Activated naive CD4-positive, alpha-beta T cell treated with anti-CD3 and anti-CD28 coated beads for 36 hours (primary cell): ENCODE measurements around the gene USF2. TPM values are rescaled to one million over a fixed set of nuclear protein-coding genes. Genes with fewer than 3 reads are reported as not detected.

Experiments used
- CTCF ChIA-PET: fragments of 350-600 bp; sonication (Branson Sonifier 250); formaldehyde crosslinking; loops from one replicate; lab custom pipeline; 2021; ENCODE audit warnings: antibody characterized with exemption; lab: Charles Lee
- DNase-seq: peaks from one replicate; pipeline ENCODE4 v3.0.0-alpha.2; 2020
- H3K27ac Mint-ChIP-seq: one replicate; pipeline ENCODE4 v1.8.0; 2021; ENCODE audit warnings: mild to moderate bottlenecking, mixed read lengths
- H3K27me3 Mint-ChIP-seq: one replicate; pipeline ENCODE4 v1.8.0; 2021; ENCODE audit warnings: low read depth, mixed read lengths
- H3K36me3 Mint-ChIP-seq: one replicate; pipeline ENCODE4 v1.8.0; 2021; ENCODE audit warnings: low read depth, mixed read lengths
- H3K4me1 Mint-ChIP-seq: one replicate; pipeline ENCODE4 v1.8.0; 2021; ENCODE audit warnings: low read depth, mixed read lengths
- H3K4me3 Mint-ChIP-seq: one replicate; pipeline ENCODE4 v1.8.0; 2021; ENCODE audit warnings: mild to moderate bottlenecking, moderate library complexity, mixed read lengths
- H3K9me3 Mint-ChIP-seq: one replicate; pipeline ENCODE4 v1.8.0; 2021; ENCODE audit warnings: mixed read lengths
- intact Hi-C: fragments of 100-400 bp; cut with micrococcal nuclease; formaldehyde crosslinking; loops from one replicate; pipeline ENCODE4 v1.15.1; 2023
- total RNA-seq, 2 experiments: library from RNA; stranded (reverse); gene quantifications; one replicate each; pipeline ENCODE4 v1.2.3, GENCODE V29; 2021

Gene USF2
- total RNA-seq, 2 experiments from 2014 or later: 136 to 144 TPM

DNA sequence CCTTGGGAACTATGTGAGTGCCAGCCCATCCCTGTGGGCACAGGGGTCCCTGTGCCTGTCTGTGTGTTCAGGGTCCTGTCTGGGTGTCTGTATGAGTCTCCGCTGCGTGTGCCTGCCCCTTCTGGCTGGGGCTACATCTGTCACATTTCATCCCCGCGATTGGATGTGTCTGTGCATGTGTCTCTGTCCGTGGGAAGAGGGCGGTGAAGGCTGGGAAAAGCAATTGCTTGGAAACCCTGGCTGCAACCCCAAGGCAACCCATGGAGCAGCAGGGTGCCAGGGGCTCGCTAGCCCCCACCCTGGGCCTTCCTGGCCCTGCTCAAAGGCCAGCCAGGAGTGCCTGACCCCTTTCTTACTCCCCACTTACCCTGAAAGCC, 24.6 kb downstream of the USF2 start:
- no peaks in the 10 kb centered on the region for H3K36me3 Mint-ChIP-seq
- no peak for DNase-seq
- no peak overlapping the region for H3K4me3 Mint-ChIP-seq
- intact Hi-C loops: no loop called here
- H3K27me3 Mint-ChIP-seq: no peaks in the 10 kb centered on the region
- no peak overlapping the region for H3K27ac Mint-ChIP-seq
- H3K9me3 Mint-ChIP-seq: no peaks in the 10 kb centered on the region
- peaks cover 8% of the 10 kb centered on the region for H3K4me1 Mint-ChIP-seq
- CTCF ChIA-PET: no interaction called here

DNA sequence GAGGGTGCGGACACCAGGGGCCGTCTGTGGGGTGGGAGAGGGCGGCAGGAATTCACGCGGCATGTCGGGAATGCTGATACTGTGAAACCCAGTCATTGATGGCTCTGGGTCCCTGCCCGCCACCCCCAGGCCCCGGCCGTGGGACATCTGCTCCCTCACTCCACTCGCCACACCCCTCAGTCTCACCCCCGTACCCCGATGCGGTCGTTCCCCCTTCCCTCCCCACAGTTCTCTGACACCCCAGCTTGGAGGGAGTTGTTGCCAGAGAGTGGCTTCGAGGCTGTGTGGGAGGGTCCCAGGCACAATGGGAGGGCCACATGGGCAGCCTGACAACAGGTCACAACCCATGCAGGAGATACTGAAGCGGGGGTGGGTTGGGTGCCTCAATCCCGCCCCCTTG, 25.0 kb downstream of the USF2 start:
- peaks cover 8% of the 10 kb centered on the region for H3K4me1 Mint-ChIP-seq
- no peak overlapping the region for H3K27ac Mint-ChIP-seq
- no peak for DNase-seq
- no peaks in the 10 kb centered on the region for H3K27me3 Mint-ChIP-seq
- H3K9me3 Mint-ChIP-seq: no peaks in the 10 kb centered on the region
- H3K36me3 Mint-ChIP-seq: no peaks in the 10 kb centered on the region
- CTCF ChIA-PET: no interaction called here
- no peak overlapping the region for H3K4me3 Mint-ChIP-seq
- intact Hi-C loops: no loop called here

DNA sequence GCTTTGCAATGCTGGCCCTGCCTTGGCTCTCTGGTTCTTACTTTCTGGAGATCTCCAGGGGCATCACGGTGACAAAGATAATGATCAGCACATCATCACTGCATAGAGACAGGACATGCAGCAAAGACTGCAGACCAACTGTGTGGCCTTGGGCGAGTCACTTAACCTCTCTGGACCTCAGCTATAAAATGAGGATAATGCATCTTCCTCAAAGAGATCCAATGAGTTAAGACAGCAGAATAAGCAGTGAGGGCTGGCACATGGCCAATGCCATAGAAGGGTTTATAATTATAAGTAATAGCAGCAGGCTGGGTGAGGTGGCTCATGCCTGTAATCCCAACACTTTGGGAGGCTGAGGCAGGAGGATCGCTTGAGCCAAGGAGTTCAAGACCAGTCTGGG, 25.6 kb downstream of the USF2 start:
- CTCF ChIA-PET: no interaction called here

DNA sequence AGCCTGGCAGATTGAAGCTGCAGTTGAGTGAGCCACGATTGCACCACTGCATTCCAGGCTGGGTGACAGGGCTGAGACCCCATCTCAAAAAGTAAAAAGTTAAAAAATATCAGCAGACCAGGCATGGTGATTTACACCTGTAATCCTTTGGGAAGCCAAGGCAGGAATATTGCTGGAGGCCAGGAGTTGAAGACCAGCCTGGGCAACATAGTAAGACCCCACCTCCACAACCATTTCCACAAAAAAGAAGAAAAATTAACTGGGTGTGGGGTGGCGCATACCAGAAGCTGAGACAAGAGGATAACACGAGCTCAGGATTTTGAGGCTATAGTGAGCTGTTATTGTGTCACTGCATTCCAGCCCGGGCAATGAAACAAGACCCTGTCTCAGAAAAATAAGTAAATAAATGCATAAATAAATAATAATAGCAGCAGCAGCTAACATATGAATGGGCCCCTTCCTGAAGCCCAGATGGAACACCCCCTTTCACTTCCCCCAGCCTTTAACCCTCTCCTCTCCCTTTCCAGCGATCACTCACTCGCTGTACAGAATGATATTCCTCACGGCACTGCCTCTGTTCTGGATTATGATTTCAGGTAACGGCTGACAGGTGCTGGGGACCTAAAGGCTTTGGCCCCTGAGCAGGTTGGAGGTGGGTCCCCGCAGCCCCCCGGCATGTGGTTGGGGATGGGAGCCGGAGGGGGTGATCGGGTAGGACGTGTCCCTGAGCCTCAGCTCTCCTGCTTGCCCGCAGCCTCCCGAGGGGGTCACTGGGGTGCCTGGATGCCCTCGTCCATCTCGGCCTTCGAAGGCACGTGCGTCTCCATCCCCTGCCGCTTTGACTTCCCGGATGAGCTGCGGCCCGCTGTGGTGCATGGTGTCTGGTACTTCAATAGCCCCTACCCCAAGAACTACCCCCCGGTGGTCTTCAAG, 26.4 kb downstream of the USF2 start:
- no peak for DNase-seq
- Mint-ChIP-seq H3K36me3 (no peaks in the 10 kb centered on the region), H3K9me3 (no peaks in the 10 kb centered on the region), H3K4me1 (peaks cover 8% of the 10 kb centered on the region), H3K27me3 (no peaks in the 10 kb centered on the region), H3K4me3 (no peak overlapping the region), H3K27ac (no peak overlapping the region)
- intact Hi-C loops: no loop called here
- CTCF ChIA-PET: interaction anchor here (0.7 kb wide), 1 partner anchor 228 kb away, joined by 4 read pairs; no protein-coding TSS in a partner anchor

More for the DNA sequence above, 25.6 kb downstream of the USF2 start:
- no peak for DNase-seq
- H3K27ac Mint-ChIP-seq: no peak overlapping the region
- intact Hi-C loops: no loop called here
- no peaks in the 10 kb centered on the region for H3K36me3 Mint-ChIP-seq
- H3K4me1 Mint-ChIP-seq: peaks cover 8% of the 10 kb centered on the region
- no peaks in the 10 kb centered on the region for H3K9me3 Mint-ChIP-seq
- H3K4me3 Mint-ChIP-seq: no peak overlapping the region
- H3K27me3 Mint-ChIP-seq: no peaks in the 10 kb centered on the region

DNA sequence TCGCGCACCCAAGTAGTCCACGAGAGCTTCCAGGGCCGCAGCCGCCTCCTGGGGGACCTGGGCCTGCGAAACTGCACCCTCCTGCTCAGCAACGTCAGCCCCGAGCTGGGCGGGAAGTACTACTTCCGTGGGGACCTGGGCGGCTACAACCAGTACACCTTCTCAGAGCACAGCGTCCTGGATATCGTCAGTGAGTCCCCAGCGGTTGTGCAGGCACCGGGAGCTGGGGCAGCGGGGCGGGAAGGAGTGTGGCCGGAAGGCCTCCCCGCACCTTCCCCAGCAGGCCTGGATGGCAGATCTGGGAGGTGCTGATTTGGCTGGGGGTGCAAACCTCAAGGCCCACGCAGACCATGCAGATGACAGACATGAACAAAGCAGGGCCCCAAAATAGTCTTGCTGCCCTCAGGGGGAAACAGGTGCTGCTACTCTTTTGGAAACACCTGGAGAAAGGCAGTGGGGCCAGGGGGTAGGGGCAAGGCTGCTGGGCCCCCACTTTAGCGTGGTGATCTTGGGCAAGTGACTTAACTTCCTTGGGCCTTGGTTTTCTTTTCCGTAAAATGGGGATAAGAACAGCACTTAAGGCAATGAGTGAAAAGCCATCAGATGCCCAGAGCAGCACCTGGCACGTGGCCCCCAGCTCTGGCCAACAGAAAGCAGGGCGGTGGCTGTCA, 27.2 kb downstream of the USF2 start:
- no peaks in the 10 kb centered on the region for H3K9me3 Mint-ChIP-seq
- no peak overlapping the region for H3K27ac Mint-ChIP-seq
- peak; percentile 65 for DNase-seq
- H3K27me3 Mint-ChIP-seq: no peaks in the 10 kb centered on the region
- no peak overlapping the region for H3K4me3 Mint-ChIP-seq
- H3K4me1 Mint-ChIP-seq: peaks cover 8% of the 10 kb centered on the region
- intact Hi-C loops: no loop called here
- CTCF ChIA-PET: interaction anchor here (0.7 kb wide), 1 partner anchor 228 kb away, joined by 4 read pairs; no protein-coding TSS in a partner anchor
- no peaks in the 10 kb centered on the region for H3K36me3 Mint-ChIP-seq

DNA sequence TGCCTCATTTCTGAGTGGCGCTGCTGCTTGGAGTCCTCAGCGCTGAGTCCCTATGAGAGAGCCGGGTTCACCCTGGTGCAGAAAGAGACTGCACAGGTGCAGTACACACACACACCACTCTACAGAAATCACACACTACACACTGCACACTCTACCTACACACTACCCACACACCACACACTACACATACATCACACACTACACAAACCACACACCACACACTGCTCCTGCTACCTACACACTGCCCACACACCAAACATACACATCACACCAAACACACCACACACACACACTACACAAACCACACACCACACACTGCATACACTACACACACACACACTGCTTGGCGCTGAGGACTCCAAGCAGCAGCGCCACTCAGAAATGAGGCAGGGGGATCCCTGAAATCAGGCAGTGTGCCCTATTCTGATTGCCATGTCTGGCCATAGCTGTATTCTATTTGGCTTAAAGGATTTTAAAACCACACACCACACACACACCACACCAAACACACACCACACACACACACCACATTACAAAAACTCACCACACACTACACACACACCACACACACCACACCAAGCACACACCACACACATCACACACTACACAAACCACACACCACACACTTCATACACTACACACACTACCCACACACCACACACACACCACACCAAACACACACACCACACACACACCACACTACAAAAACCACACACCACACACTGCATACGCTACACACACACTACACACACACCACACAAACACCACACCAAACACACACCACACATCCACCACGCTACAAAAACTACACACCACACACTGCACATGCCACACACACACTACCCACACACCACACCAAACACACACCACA, 28.1 kb downstream of the USF2 start:
- Mint-ChIP-seq H3K27me3 (no peaks in the 10 kb centered on the region), H3K27ac (no peak overlapping the region), H3K4me3 (no peak overlapping the region), H3K36me3 (no peaks in the 10 kb centered on the region), H3K4me1 (peaks cover 8% of the 10 kb centered on the region), H3K9me3 (no peaks in the 10 kb centered on the region)
- DNase-seq: no peak
- CTCF ChIA-PET: no interaction called here
- intact Hi-C loops: no loop called here

DNA sequence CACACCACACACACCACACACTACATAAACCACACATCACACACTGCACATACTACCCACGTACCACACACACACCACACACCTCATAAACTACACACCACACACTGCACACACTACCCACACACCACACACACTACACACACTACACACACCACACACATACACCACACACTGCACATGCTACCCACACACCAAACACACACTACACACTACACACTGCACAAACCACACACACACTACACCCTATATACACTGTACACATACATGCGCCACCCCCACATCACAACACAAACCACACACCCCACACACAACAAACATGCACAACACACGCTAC, 28.7 kb downstream of the USF2 start:
- intact Hi-C loops: no loop called here
- no peaks in the 10 kb centered on the region for H3K36me3 Mint-ChIP-seq
- H3K9me3 Mint-ChIP-seq: no peaks in the 10 kb centered on the region
- no peaks in the 10 kb centered on the region for H3K27me3 Mint-ChIP-seq
- peaks cover 8% of the 10 kb centered on the region for H3K4me1 Mint-ChIP-seq
- CTCF ChIA-PET: no interaction called here
- no peak for DNase-seq
- H3K27ac Mint-ChIP-seq: no peak overlapping the region
- H3K4me3 Mint-ChIP-seq: no peak overlapping the region

DNA sequence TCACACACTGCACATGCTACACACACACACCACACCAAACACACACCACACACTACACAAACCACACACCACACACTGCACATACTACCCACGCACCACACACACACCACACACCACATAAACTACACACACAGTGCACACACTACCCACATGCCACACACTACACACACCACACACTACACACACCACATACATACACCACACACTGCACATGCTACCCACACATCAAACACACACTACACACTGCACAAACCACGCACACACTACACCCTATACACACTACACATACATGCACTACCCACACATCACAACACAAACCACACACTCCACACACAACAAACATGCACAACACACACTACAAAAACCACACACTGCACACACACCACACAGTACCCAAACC, 29.2 kb downstream of the USF2 start:
- CTCF ChIA-PET: no interaction called here
- no peak for DNase-seq
- H3K4me3 Mint-ChIP-seq: no peak overlapping the region
- H3K27ac Mint-ChIP-seq: no peak overlapping the region
- intact Hi-C loops: no loop called here
- no peaks in the 10 kb centered on the region for H3K36me3 Mint-ChIP-seq
- no peaks in the 10 kb centered on the region for H3K27me3 Mint-ChIP-seq
- H3K4me1 Mint-ChIP-seq: peaks cover 8% of the 10 kb centered on the region
- no peaks in the 10 kb centered on the region for H3K9me3 Mint-ChIP-seq

DNA sequence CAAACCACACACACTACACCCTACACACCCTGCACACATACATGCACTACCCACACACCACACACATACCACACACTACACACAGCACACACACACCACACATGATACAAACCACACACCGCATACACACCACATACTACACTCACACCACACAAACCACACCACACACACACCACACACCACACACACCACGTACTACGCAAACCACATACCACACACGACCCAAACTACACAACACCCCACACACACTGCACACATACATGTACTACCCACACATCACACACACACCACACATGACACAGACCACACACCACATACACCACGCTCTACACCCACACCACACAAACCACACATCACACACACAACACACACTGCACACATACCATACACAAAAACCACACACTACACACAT, 29.8 kb downstream of the USF2 start:
- Mint-ChIP-seq H3K4me1 (peaks cover 8% of the 10 kb centered on the region), H3K27me3 (no peaks in the 10 kb centered on the region), H3K27ac (no peak overlapping the region), H3K9me3 (no peaks in the 10 kb centered on the region), H3K4me3 (no peak overlapping the region), H3K36me3 (no peaks in the 10 kb centered on the region)
- DNase-seq: no peak
- CTCF ChIA-PET: no interaction called here
- intact Hi-C loops: no loop called here

DNA sequence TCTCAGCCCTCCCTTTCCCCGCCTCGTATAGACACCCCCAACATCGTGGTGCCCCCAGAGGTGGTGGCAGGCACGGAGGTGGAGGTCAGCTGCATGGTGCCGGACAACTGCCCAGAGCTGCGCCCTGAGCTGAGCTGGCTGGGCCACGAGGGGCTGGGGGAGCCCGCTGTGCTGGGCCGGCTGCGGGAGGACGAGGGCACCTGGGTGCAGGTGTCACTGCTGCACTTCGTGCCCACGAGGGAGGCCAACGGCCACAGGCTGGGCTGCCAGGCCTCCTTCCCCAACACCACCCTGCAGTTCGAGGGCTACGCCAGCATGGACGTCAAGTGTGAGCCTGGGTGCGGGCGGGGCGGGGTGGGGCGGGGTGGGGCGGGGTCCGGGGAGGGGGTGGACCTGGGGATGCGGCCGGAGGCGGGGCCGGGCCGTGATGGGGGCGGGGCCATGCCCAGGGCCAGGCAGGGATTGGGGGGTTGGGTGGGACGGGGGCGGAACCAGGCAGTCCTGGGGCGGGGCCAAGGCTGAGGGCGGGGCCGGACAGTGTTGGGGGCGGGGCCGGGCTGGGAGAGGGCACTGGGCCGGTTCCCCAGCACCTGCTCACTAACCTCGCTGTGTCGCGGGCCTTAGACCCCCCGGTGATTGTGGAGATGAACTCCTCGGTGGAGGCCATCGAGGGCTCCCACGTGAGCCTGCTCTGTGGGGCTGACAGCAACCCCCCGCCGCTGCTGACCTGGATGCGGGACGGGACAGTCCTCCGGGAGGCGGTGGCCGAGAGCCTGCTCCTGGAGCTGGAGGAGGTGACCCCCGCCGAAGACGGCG, 31.0 kb downstream of the USF2 start:
- no peaks in the 10 kb centered on the region for H3K36me3 Mint-ChIP-seq
- intact Hi-C loops: no loop called here
- H3K27ac Mint-ChIP-seq: no peak overlapping the region
- no peak for DNase-seq
- no peak overlapping the region for H3K4me3 Mint-ChIP-seq
- peaks cover 8% of the 10 kb centered on the region for H3K4me1 Mint-ChIP-seq
- H3K27me3 Mint-ChIP-seq: no peaks in the 10 kb centered on the region
- H3K9me3 Mint-ChIP-seq: no peaks in the 10 kb centered on the region
- CTCF ChIA-PET: no interaction called here

DNA sequence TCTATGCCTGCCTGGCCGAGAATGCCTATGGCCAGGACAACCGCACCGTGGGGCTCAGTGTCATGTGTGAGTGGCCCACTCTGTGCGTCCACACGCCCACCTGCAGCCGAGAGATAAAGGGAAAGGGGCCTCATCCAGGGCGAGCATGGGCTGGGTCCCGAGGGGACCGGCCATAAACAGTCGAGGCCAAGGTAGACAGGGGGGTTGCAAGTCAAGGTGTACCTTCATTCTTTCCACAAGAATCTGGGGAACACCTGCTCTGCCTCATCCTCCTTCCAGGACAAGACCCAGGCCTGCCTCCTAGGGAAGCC, 31.5 kb downstream of the USF2 start:
- Mint-ChIP-seq H3K4me1 (peaks cover 8% of the 10 kb centered on the region), H3K36me3 (no peaks in the 10 kb centered on the region), H3K4me3 (no peak overlapping the region), H3K27me3 (no peaks in the 10 kb centered on the region), H3K9me3 (no peaks in the 10 kb centered on the region), H3K27ac (no peak overlapping the region)
- intact Hi-C loops: no loop called here
- CTCF ChIA-PET: no interaction called here
- DNase-seq: no peak

DNA sequence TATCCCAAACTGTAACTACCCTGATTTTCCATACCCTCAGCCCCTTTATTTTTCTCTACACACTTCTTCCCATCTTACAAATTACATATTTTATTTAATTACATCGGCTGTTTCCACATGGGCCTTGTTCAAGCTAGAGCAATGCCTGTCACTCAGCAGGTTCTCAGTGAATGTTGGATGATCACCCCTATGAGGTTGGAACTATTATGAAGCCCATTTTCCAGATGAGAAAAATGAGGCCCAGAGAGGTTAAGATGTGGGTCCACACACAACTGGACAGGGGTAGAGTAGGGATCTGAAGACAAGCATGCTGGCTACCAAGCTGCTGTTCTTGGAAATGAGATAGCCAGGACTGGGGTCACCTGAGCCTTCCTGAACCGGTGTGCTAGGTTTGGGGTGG, 33.2 kb downstream of the USF2 start:
- Mint-ChIP-seq H3K36me3 (no peaks in the 10 kb centered on the region), H3K27me3 (no peaks in the 10 kb centered on the region), H3K27ac (no peak overlapping the region), H3K4me3 (no peak overlapping the region), H3K9me3 (no peaks in the 10 kb centered on the region), H3K4me1 (no peaks in the 10 kb centered on the region)
- intact Hi-C loops: no loop called here
- CTCF ChIA-PET: interaction anchor here (0.6 kb wide), 2 partner anchors 37 to 126 kb away, joined by 3 to 4 read pairs; no protein-coding TSS in a partner anchor
- DNase-seq: no peak
